ENCODE measurements around the gene ARHGEF37. TPM values are rescaled to one million over a fixed set of nuclear protein-coding genes. Genes with fewer than 3 reads are reported as not detected.

Gene ARHGEF37
- total RNA-seq, 1 experiment from 2014 or later: 0.42 TPM

GRCh38 chr5:149623473-149623872, 42.2 kb downstream of the ARHGEF37 start:
- no peak overlapping the region for H3K4me3 Mint-ChIP-seq
- Histone ChIP-seq H2BK15ac (ENCODE audit: low read depth, low read length) (no peak overlapping the region), H2BK12ac (ENCODE audit: insufficient read length, low read depth, low read length) (no peak overlapping the region), H3K14ac (ENCODE audit: insufficient read depth, low read length) (no peak overlapping the region; the same call in 1 of the 2 replicates), H3K79me1 (ENCODE audit: insufficient read depth, low read depth, low read length, poor library complexity, severe bottlenecking) (no peaks in the 10 kb centered on the region), H2BK5ac (ENCODE audit: insufficient read length, low read length) (no peak overlapping the region), H2AFZ (ENCODE audit: low read length) (no peak overlapping the region), H3K4me1 (ENCODE audit: insufficient read depth, low read length) (no peaks in the 10 kb centered on the region), H3K23ac (ENCODE audit: insufficient read length, low read depth, low read length) (no peak overlapping the region), H2BK20ac (ENCODE audit: low read depth, low read length, poor library complexity, severe bottlenecking) (no peak overlapping the region), H4K5ac (ENCODE audit: insufficient read length, low read depth, low read length) (no peak overlapping the region), H3K23me2 (ENCODE audit: insufficient read length, low read depth, low read length, poor library complexity, severe bottlenecking) (no peaks in the 10 kb centered on the region), H3K4me2 (ENCODE audit: insufficient read depth, insufficient read length, low read length) (no peak overlapping the region), H3K27me3 (ENCODE audit: insufficient read depth, low read length) (no peaks in the 10 kb centered on the region), H3K9me3 (ENCODE audit: control insufficient read depth, low read depth, low read length) (no peaks in the 10 kb centered on the region), H2BK120ac (ENCODE audit: low read depth, low read length, poor library complexity, severe bottlenecking) (no peak overlapping the region), H4K8ac (replicated peaks; ENCODE audit: insufficient read length, low read depth, low read length) (no peak overlapping the region), H4K20me1 (ENCODE audit: control insufficient read depth, insufficient read depth, insufficient read length) (no peaks in the 10 kb centered on the region), H3K79me2 (ENCODE audit: insufficient read depth, low read length) (no peaks in the 10 kb centered on the region), H3K27ac (ENCODE audit: insufficient read length, low read depth, low read length) (no peak overlapping the region), H3K18ac (ENCODE audit: insufficient read length, low read depth, low read length) (no peak overlapping the region), H3K9ac (ENCODE audit: extremely low read depth, insufficient read length, low read length) (no peak overlapping the region), H3T11ph (ENCODE audit: low read length) (no peak overlapping the region), H2AK5ac (ENCODE audit: insufficient read length, low read length) (no peak overlapping the region), H3K4ac (ENCODE audit: low read depth, low read length) (no peak overlapping the region), H3K56ac (ENCODE audit: insufficient read length, low read depth, low read length) (no peak overlapping the region), H4K91ac (ENCODE audit: insufficient read length, low read depth, low read length) (no peak overlapping the region)
- H3K27me3 Mint-ChIP-seq (ENCODE audit: low read depth): no peaks in the 10 kb centered on the region; the same call in 1 of the 2 replicates
- WGBS (ENCODE audit: extremely low coverage, insufficient read length, low lambda C conversion rate): no CpG with 5 or more reads among the region's 3 CpGs
- H3K27ac Mint-ChIP-seq: no peak overlapping the region
- peaks cover 11 to 14% of the 10 kb centered on the region in 2 experiments for H3K4me1 Mint-ChIP-seq
- H3K9me3 Mint-ChIP-seq: no peaks in the 10 kb centered on the region
- no peaks in the 10 kb centered on the region for H3K36me3 Mint-ChIP-seq (ENCODE audit: insufficient read depth in 1 of 3, low read depth in 3 of 3)
- no peak for TF ChIP-seq CTCF (conservative IDR thresholded peaks at IDR 0.05)
- no peak for DNase-seq
